Endothelial cell of umbilical vein (primary cell): ENCODE measurements around the gene SIRT2. TPM values are rescaled to one million over a fixed set of nuclear protein-coding genes. Genes with fewer than 3 reads are reported as not detected.

Experiments
- BruUV-seq: library from RNA; stranded (reverse); fragments of 400-500 nt; replicated peaks from 2 replicates; lab custom pipeline; 2021; lab: Mats Ljungman, UMichigan
- CTCF ChIA-PET: fragments of 300-600, 350-600 bp; sonication (Branson Sonifier 250); formaldehyde crosslinking; loops from one replicate; lab custom pipeline; 2021; ENCODE audit warnings: antibody characterized with exemption, inconsistent platforms; lab: Charles Lee
- POLR2A ChIA-PET: fragments of 300-600, 350-600 bp; sonication (Branson Sonifier 250); formaldehyde crosslinking; loops from one replicate; lab custom pipeline; 2021; ENCODE audit warnings: antibody characterized with exemption, inconsistent platforms; lab: Charles Lee
- DNase-seq: peaks from one replicate; pipeline ENCODE4 v3.0.0-alpha.2; 2011; ENCODE audit warnings: low read depth, low spot score
- FAIRE-seq: peaks from 2 replicates; lab custom pipeline; 2011; peaks lifted over from hg19 to GRCh38; lab: Jason Lieb, UNC
- H2AFZ ChIP-seq: 2 replicates; pipeline ENCODE4 v1.6.0; 2012; ENCODE audit warnings: low read depth, low read length, control low read depth, inconsistent platforms
- H3K27ac ChIP-seq: 2 replicates; pipeline ENCODE4 v1.5.1; 2011; ENCODE audit warnings: low read depth, mild to moderate bottlenecking, control low read depth, low read length, moderate library complexity; ENCODE audit not compliant: insufficient read depth
- H3K27me3 ChIP-seq, 2 experiments: 2 replicates each; pipeline versions ENCODE4 v1.6.0 to v1.6.1; 2011; ENCODE audit warnings: low read length in 2 of 2, mixed read lengths in 1 of 2; ENCODE audit not compliant: control insufficient read depth in 2 of 2, insufficient read depth in 2 of 2
- H3K36me3 ChIP-seq, 2 experiments: 2 replicates in 1 of 2; 3 replicates in 1 of 2; pipeline ENCODE4 v1.5.1; 2011; ENCODE audit warnings: low read length in 2 of 2, mild to moderate bottlenecking in 1 of 2, moderate library complexity in 1 of 2; ENCODE audit not compliant: control insufficient read depth in 2 of 2, insufficient read depth in 2 of 2; ENCODE audit errors: extremely low read depth in 1 of 2
- H3K4me1 ChIP-seq: 3 replicates; pipeline ENCODE4 v1.5.1; 2011; ENCODE audit warnings: mild to moderate bottlenecking, low read length; ENCODE audit not compliant: control insufficient read depth, insufficient read depth; ENCODE audit errors: extremely low read depth
- H3K4me2 ChIP-seq: 2 replicates; pipeline ENCODE4 v1.6.1; 2011; ENCODE audit warnings: low read length, control low read depth, mixed read lengths; ENCODE audit not compliant: insufficient read depth
- H3K4me3 ChIP-seq, 3 experiments: fragments of 200-600 bp in 1 of 3; sonication (generic), shearing (Covaris generic) in 1 of 3; replicated peaks in 1 of 3; 2 replicates each; pipeline ENCODE4 v1.5.1; 2011 to 2016; ENCODE audit warnings: control low read depth in 3 of 3, low read length in 3 of 3, mild to moderate bottlenecking in 2 of 3, inconsistent platforms in 1 of 3, low read depth in 1 of 3, moderate library complexity in 1 of 3; ENCODE audit not compliant: insufficient read depth in 1 of 3
- H3K79me2 ChIP-seq: 2 replicates; pipeline ENCODE4 v1.6.0; 2012; ENCODE audit warnings: low read length, inconsistent platforms; ENCODE audit not compliant: control insufficient read depth, insufficient read depth
- H3K9ac ChIP-seq: replicated peaks from 2 replicates; pipeline ENCODE3; 2011; ENCODE audit warnings: low read length, control low read depth; ENCODE audit not compliant: insufficient read depth; ENCODE audit errors: extremely low read depth
- H3K9me1 ChIP-seq: replicated peaks from 3 replicates; pipeline ENCODE4 v1.6.0; 2011; ENCODE audit warnings: mild to moderate bottlenecking, low read length; ENCODE audit not compliant: control insufficient read depth, insufficient read depth; ENCODE audit errors: extremely low read depth
- H3K9me3 ChIP-seq: replicated peaks from 2 replicates; pipeline ENCODE4 v1.5.1; 2012; ENCODE audit warnings: low read length, inconsistent platforms; ENCODE audit not compliant: control insufficient read depth, insufficient read depth
- H4K20me1 ChIP-seq: replicated peaks from 2 replicates; pipeline ENCODE3; 2011; ENCODE audit warnings: mild to moderate bottlenecking, low read length; ENCODE audit not compliant: control insufficient read depth, insufficient read depth; ENCODE audit errors: extremely low read depth
- CTCF ChIP-seq, 2 donors: IDR thresholded peaks; 1 replicate in 1 of 2; 2 replicates in 1 of 2; pipeline ENCODE4 v1.5.1; 2011; ENCODE audit warnings: low read length in 2 of 2, mild to moderate bottlenecking in 2 of 2, moderate library complexity in 2 of 2, control low read depth in 1 of 2, inconsistent platforms in 1 of 2, low read depth in 1 of 2; ENCODE audit not compliant: insufficient read depth in 1 of 2; ENCODE audit errors: extremely low read depth in 1 of 2
- EZH2 ChIP-seq: IDR thresholded peaks from 2 replicates; pipeline ENCODE4 v1.6.1; 2012; ENCODE audit warnings: borderline replicate concordance, low read depth, mild to moderate bottlenecking, moderate library complexity, low read length, inconsistent platforms; ENCODE audit not compliant: severe bottlenecking
- FOS ChIP-seq: IDR thresholded peaks from 2 replicates; pipeline ENCODE4 v1.6.1; 2011; ENCODE audit warnings: mild to moderate bottlenecking, low read length, moderate library complexity, borderline replicate concordance; ENCODE audit not compliant: insufficient read depth
- GATA2 ChIP-seq: IDR thresholded peaks from 2 replicates; pipeline ENCODE4 v1.7.0; 2011; ENCODE audit warnings: low read depth, mild to moderate bottlenecking, moderate library complexity, mixed read lengths, low read length; ENCODE audit not compliant: insufficient read length, insufficient read depth
- JUN ChIP-seq: IDR thresholded peaks from 2 replicates; pipeline ENCODE4 v1.6.1; 2011; ENCODE audit warnings: borderline replicate concordance, low read depth; ENCODE audit not compliant: insufficient read length, insufficient read depth
- MYC ChIP-seq: IDR thresholded peaks from one replicate; pipeline ENCODE4 v1.6.1; 2011; ENCODE audit warnings: mild to moderate bottlenecking, low read depth, low read length
- POLR2A ChIP-seq: IDR thresholded peaks from 2 replicates; pipeline ENCODE4 v1.6.1; 2012; ENCODE audit warnings: low read depth, mild to moderate bottlenecking, control low read depth, low read length
- POLR2AphosphoS5 ChIP-seq: IDR thresholded peaks from 2 replicates; pipeline ENCODE4 v1.6.1; 2012; ENCODE audit warnings: low read depth, mild to moderate bottlenecking, control low read depth, low read length, moderate library complexity; ENCODE audit not compliant: insufficient read depth
- dilution Hi-C: fragments of 300-500 bp; cut with MboI; formaldehyde crosslinking; loops from one replicate; pipeline ENCODE4 v1.15.0; 2019; ENCODE audit warnings: low sequenced_read_pairs; ENCODE audit not compliant: extremely low pct_ligation_motif_present
- intact Hi-C: fragments of 100-400 bp; cut with micrococcal nuclease; formaldehyde crosslinking; loops from one replicate; pipeline ENCODE4 v1.10.0; 2022
- polyA plus RNA-seq, 4 experiments: library from polyadenylated mRNA; depleted of rRNA in 3 of 4; stranded (reverse) in 3 of 4; unstranded in 1 of 4; fragments of >200 nt; gene quantifications; 2 replicates each; pipeline versions ENCODE4 v1.2.1 to v1.2.3, GENCODE V29; 2011 to 2012; ENCODE audit warnings: missing spikeins in 1 of 4
- total RNA-seq: library from RNA; stranded (reverse); gene quantifications from 2 replicates; pipeline ENCODE4 v1.2.3, GENCODE V29; 2021
- TF ChIP-seq, protein P1 (sequence below): IDR thresholded peaks from 2 replicates; pipeline ENCODE4 v1.6.1; 2011; ENCODE audit not compliant: insufficient read depth, insufficient read length

Gene SIRT2
- total and polyA plus RNA-seq, 2 donors (not counting 3 experiments of a cell fraction or from before 2014, with no cell fraction given): 47.6 to 72.5 TPM

DNA sequence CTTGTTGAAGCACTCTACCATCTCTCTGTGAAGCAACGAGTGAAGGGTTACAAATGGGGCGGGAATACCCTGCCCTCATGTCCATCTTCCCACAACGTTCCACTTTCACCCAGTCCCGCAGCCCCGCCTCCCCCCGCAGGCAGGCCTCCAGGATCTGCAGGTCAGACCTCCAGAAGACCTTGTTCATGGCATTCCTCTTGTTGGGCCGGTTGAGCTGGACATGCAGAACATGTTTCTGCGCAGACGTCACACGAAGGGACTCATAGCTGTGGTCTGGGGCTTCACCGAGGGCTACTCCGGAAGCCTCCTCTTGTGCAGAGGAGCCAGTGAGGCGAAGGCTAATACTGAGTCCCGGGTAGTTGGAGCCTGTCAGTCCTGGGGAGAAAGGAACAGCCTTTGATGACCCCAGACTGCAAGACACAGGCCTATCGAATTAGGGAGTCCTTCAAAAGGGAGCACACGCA is 68.2 kb downstream of the SIRT2 start:
- Histone ChIP-seq H3K4me2 (peak overlapping the region; percentile 71), H3K27ac (peak overlapping the region; percentile 78), H3K4me3 (peak overlapping the region; percentile 3 to 78 (median 67)), H3K9ac (peak overlapping the region; percentile 77), H3K4me1 (peaks cover 13% of the 10 kb centered on the region), H3K9me3 (no peaks in the 10 kb centered on the region), H3K36me3 (peaks cover 5 to 8% of the 10 kb centered on the region in 2 experiments), H2AFZ (peak overlapping the region; percentile 80), H3K79me2 (no peaks in the 10 kb centered on the region), H4K20me1 (no peaks in the 10 kb centered on the region), H3K27me3 (no peaks in the 10 kb centered on the region), H3K9me1 (no peaks in the 10 kb centered on the region)
- FAIRE-seq (no peak), DNase-seq (peak; percentile 64)
- intact Hi-C loops: loop anchor here (1.0 to 5.0 kb wide), 5 partner anchors 19 to 94 kb away; no protein-coding TSS in a partner anchor
- BruUV-seq: TSS peak; percentile 25
- CTCF ChIA-PET: interaction anchor here (0.8 to 2.9 kb wide), 8 partner anchors 32 to 99 kb away, joined by 3 to 24 read pairs (median 3); partner anchors contain the start of genes MRPS12 and SARS2
- TF ChIP-seq POLR2AphosphoS5 (no peak), FOS (no peak), JUN (no peak), POLR2A (no peak), EZH2 (no peak), GATA2 (no peak), CTCF (IDR thresholded peaks at IDR 0.05; ENCODE audit: extremely low read depth in 1 of 2, insufficient read depth in 1 of 2, low read depth in 1 of 2, low read length in 2 of 2) (no peak), MYC (no peak)
- TF ChIP-seq, protein P1, sequence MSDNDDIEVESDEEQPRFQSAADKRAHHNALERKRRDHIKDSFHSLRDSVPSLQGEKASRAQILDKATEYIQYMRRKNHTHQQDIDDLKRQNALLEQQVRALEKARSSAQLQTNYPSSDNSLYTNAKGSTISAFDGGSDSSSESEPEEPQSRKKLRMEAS: no peak
- dilution Hi-C loops: no loop called here
- POLR2A ChIA-PET: interaction anchor here (0.8 to 1.6 kb wide), 3 partner anchors 11 to 20 kb away, joined by 3 to 5 read pairs (median 4); no protein-coding TSS in a partner anchor
